HEK293 (cell line): Measurements from ENCODE around the gene EXD3.

Experiments used
- CTCF ChIP-seq: fragments of 450-650 bp; formaldehyde crosslinking; IDR thresholded peaks from 2 replicates; pipeline ENCODE4 v1.5.1; 2016; ENCODE audit warnings: missing biosample characterization, missing genetic modification characterization
- GLIS1 ChIP-seq: fragments of 450-650 bp; formaldehyde crosslinking; IDR thresholded peaks from 2 replicates; pipeline ENCODE4 v1.5.1; 2016; ENCODE audit warnings: missing biosample characterization, missing genetic modification characterization
- PBX3 ChIP-seq: sonication (generic); formaldehyde crosslinking; IDR thresholded peaks from 2 replicates; pipeline ENCODE4 v1.8.1; 2022; ENCODE audit warnings: mild to moderate bottlenecking, moderate library complexity, missing genetic modification reagents
- ZFP69B ChIP-seq: fragments of 450-650 bp; formaldehyde crosslinking; IDR thresholded peaks from 2 replicates; pipeline ENCODE4 v1.5.1; 2016; ENCODE audit warnings: missing biosample characterization, missing genetic modification characterization
- ZNF175 ChIP-seq: fragments of 450-650 bp; formaldehyde crosslinking; IDR thresholded peaks from 2 replicates; pipeline ENCODE4 v1.5.1; 2016; ENCODE audit warnings: missing biosample characterization, missing genetic modification characterization
- ZNF274 ChIP-seq, 2 experiments: fragments of 200-500 bp in 1 of 2; fragments of 450-650 bp in 1 of 2; sonication (Bioruptor generic) in 1 of 2; formaldehyde crosslinking in 1 of 2; IDR thresholded peaks; 2 replicates each; pipeline versions ENCODE4 v1.5.1 to v1.6.1; 2014 to 2016; ENCODE audit warnings: borderline replicate concordance in 1 of 2, inconsistent platforms in 1 of 2, low read length in 1 of 2, missing biosample characterization in 1 of 2, missing genetic modification characterization in 1 of 2
- ZNF473 ChIP-seq: fragments of 450-650 bp; formaldehyde crosslinking; IDR thresholded peaks from 2 replicates; pipeline ENCODE4 v1.5.1; 2017; ENCODE audit warnings: missing biosample characterization, missing genetic modification characterization
- ZNF530 ChIP-seq: fragments of 450-650 bp; formaldehyde crosslinking; IDR thresholded peaks from 2 replicates; pipeline ENCODE4 v1.5.1; 2016; ENCODE audit warnings: low read depth, missing biosample characterization, missing genetic modification characterization
- TF ChIP-seq, protein P1 (sequence below): fragments of 450-650 bp; formaldehyde crosslinking; IDR thresholded peaks from 2 replicates; pipeline ENCODE4 v1.5.1; 2016; ENCODE audit warnings: missing biosample characterization, missing genetic modification characterization
- TF ChIP-seq, protein P2 (sequence below): fragments of 450-650 bp; formaldehyde crosslinking; IDR thresholded peaks from 2 replicates; pipeline ENCODE4 v1.5.1; 2016; ENCODE audit warnings: missing biosample characterization, missing genetic modification characterization, borderline replicate concordance

GRCh38 chr9:137444106-137444790, 21.3 kb upstream of the EXD3 start:
- TF ChIP-seq PBX3 (no peak), ZFP69B (tag by site-specific recombination) (no peak), CTCF (tag by site-specific recombination) (no peak), ZNF473 (tag by site-specific recombination) (no peak), ZNF274 (IDR thresholded peaks at IDR 0.05; ENCODE audit: low read length) (no peak), ZNF274 (tag by site-specific recombination; IDR thresholded peaks at IDR 0.05; ENCODE audit: borderline replicate concordance) (no peak), ZNF175 (tag by site-specific recombination) (no peak), ZNF530 (tag by site-specific recombination) (no peak), GLIS1 (no peak)
- TF ChIP-seq, protein P1, sequence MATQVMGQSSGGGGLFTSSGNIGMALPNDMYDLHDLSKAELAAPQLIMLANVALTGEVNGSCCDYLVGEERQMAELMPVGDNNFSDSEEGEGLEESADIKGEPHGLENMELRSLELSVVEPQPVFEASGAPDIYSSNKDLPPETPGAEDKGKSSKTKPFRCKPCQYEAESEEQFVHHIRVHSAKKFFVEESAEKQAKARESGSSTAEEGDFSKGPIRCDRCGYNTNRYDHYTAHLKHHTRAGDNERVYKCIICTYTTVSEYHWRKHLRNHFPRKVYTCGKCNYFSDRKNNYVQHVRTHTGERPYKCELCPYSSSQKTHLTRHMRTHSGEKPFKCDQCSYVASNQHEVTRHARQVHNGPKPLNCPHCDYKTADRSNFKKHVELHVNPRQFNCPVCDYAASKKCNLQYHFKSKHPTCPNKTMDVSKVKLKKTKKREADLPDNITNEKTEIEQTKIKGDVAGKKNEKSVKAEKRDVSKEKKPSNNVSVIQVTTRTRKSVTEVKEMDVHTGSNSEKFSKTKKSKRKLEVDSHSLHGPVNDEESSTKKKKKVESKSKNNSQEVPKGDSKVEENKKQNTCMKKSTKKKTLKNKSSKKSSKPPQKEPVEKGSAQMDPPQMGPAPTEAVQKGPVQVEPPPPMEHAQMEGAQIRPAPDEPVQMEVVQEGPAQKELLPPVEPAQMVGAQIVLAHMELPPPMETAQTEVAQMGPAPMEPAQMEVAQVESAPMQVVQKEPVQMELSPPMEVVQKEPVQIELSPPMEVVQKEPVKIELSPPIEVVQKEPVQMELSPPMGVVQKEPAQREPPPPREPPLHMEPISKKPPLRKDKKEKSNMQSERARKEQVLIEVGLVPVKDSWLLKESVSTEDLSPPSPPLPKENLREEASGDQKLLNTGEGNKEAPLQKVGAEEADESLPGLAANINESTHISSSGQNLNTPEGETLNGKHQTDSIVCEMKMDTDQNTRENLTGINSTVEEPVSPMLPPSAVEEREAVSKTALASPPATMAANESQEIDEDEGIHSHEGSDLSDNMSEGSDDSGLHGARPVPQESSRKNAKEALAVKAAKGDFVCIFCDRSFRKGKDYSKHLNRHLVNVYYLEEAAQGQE (tag by site-specific recombination): no peak
- TF ChIP-seq, protein P2, sequence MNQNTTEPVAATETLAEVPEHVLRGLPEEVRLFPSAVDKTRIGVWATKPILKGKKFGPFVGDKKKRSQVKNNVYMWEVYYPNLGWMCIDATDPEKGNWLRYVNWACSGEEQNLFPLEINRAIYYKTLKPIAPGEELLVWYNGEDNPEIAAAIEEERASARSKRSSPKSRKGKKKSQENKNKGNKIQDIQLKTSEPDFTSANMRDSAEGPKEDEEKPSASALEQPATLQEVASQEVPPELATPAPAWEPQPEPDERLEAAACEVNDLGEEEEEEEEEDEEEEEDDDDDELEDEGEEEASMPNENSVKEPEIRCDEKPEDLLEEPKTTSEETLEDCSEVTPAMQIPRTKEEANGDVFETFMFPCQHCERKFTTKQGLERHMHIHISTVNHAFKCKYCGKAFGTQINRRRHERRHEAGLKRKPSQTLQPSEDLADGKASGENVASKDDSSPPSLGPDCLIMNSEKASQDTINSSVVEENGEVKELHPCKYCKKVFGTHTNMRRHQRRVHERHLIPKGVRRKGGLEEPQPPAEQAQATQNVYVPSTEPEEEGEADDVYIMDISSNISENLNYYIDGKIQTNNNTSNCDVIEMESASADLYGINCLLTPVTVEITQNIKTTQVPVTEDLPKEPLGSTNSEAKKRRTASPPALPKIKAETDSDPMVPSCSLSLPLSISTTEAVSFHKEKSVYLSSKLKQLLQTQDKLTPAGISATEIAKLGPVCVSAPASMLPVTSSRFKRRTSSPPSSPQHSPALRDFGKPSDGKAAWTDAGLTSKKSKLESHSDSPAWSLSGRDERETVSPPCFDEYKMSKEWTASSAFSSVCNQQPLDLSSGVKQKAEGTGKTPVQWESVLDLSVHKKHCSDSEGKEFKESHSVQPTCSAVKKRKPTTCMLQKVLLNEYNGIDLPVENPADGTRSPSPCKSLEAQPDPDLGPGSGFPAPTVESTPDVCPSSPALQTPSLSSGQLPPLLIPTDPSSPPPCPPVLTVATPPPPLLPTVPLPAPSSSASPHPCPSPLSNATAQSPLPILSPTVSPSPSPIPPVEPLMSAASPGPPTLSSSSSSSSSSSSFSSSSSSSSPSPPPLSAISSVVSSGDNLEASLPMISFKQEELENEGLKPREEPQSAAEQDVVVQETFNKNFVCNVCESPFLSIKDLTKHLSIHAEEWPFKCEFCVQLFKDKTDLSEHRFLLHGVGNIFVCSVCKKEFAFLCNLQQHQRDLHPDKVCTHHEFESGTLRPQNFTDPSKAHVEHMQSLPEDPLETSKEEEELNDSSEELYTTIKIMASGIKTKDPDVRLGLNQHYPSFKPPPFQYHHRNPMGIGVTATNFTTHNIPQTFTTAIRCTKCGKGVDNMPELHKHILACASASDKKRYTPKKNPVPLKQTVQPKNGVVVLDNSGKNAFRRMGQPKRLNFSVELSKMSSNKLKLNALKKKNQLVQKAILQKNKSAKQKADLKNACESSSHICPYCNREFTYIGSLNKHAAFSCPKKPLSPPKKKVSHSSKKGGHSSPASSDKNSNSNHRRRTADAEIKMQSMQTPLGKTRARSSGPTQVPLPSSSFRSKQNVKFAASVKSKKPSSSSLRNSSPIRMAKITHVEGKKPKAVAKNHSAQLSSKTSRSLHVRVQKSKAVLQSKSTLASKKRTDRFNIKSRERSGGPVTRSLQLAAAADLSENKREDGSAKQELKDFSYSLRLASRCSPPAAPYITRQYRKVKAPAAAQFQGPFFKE (tag by site-specific recombination): no peak
